ENCODE data around the gene ST3GAL6.

The ST3GAL6 gene

GRCh38 chr3:98743071-98743470 is 20.1 kb upstream of the ST3GAL6 start:
- Histone ChIP-seq H3K4me3 (ENCODE audit: severe bottlenecking) (no peak overlapping the region), H3K27me3 (ENCODE audit: insufficient read depth, poor library complexity, severe bottlenecking) (no peaks in the 10 kb centered on the region), H3K27ac (ENCODE audit: poor library complexity, severe bottlenecking) (no peak overlapping the region), H3K36me3 (ENCODE audit: low read depth) (no peaks in the 10 kb centered on the region), H3K4me1 (ENCODE audit: insufficient read depth, poor library complexity, severe bottlenecking) (peaks cover 7% of the 10 kb centered on the region), H3K9me3 (ENCODE audit: severe bottlenecking) (no peaks in the 10 kb centered on the region)
- DNase-seq (ENCODE audit: low spot score), result no peak
- no peak for TF ChIP-seq CTCF (IDR thresholded peaks at IDR 0.05; ENCODE audit: poor library complexity, severe bottlenecking)
- ATAC-seq (ENCODE audit: low read depth), result no peak

- Histone ChIP-seq H3K4me3 (ENCODE audit: severe bottlenecking) (no peak overlapping the region), H3K27ac (ENCODE audit: poor library complexity, severe bottlenecking) (no peak overlapping the region), H3K27me3 (ENCODE audit: insufficient read depth, poor library complexity, severe bottlenecking) (no peaks in the 10 kb centered on the region), H3K4me1 (ENCODE audit: insufficient read depth, poor library complexity, severe bottlenecking) (peaks cover 7% of the 10 kb centered on the region), H3K36me3 (ENCODE audit: low read depth) (no peaks in the 10 kb centered on the region), H3K9me3 (ENCODE audit: severe bottlenecking) (no peaks in the 10 kb centered on the region)
- no peak for TF ChIP-seq CTCF (IDR thresholded peaks at IDR 0.05; ENCODE audit: poor library complexity, severe bottlenecking)
- no peak for DNase-seq (ENCODE audit: low spot score)
- ATAC-seq (ENCODE audit: low read depth), result no peak
Measured at GRCh38 chr3:98744283-98744682, 18.9 kb upstream of the ST3GAL6 start.

- H3K36me3 ChIP-seq (ENCODE audit: low read depth), result no peaks in the 10 kb centered on the region
- H3K27ac ChIP-seq (ENCODE audit: poor library complexity, severe bottlenecking), result no peak overlapping the region
- H3K9me3 ChIP-seq (ENCODE audit: severe bottlenecking), result no peaks in the 10 kb centered on the region
- no peak overlapping the region for H3K4me3 ChIP-seq (ENCODE audit: severe bottlenecking)
- H3K27me3 ChIP-seq (ENCODE audit: insufficient read depth, poor library complexity, severe bottlenecking), result no peaks in the 10 kb centered on the region
- no peak for DNase-seq (ENCODE audit: low spot score)
- no peak for TF ChIP-seq CTCF (IDR thresholded peaks at IDR 0.05; ENCODE audit: poor library complexity, severe bottlenecking)
- H3K4me1 ChIP-seq (ENCODE audit: insufficient read depth, poor library complexity, severe bottlenecking), result peaks cover 7% of the 10 kb centered on the region
- no peak for ATAC-seq (ENCODE audit: low read depth)
Measured at GRCh38 chr3:98745718-98746117, 17.4 kb upstream of the ST3GAL6 start.

GRCh38 chr3:98746122-98746521 is 17.0 kb upstream of the ST3GAL6 start:
- H3K4me3 ChIP-seq (ENCODE audit: severe bottlenecking), result no peak overlapping the region
- DNase-seq (ENCODE audit: low spot score) (no peak), ATAC-seq (ENCODE audit: low read depth) (no peak)
- H3K27me3 ChIP-seq (ENCODE audit: insufficient read depth, poor library complexity, severe bottlenecking), result no peaks in the 10 kb centered on the region
- no peak overlapping the region for H3K27ac ChIP-seq (ENCODE audit: poor library complexity, severe bottlenecking)
- TF ChIP-seq CTCF (IDR thresholded peaks at IDR 0.05; ENCODE audit: poor library complexity, severe bottlenecking), result no peak
- H3K4me1 ChIP-seq (ENCODE audit: insufficient read depth, poor library complexity, severe bottlenecking), result peaks cover 6% of the 10 kb centered on the region
- no peaks in the 10 kb centered on the region for H3K9me3 ChIP-seq (ENCODE audit: severe bottlenecking)
- no peaks in the 10 kb centered on the region for H3K36me3 ChIP-seq (ENCODE audit: low read depth)

- no peak overlapping the region for H3K27ac ChIP-seq (ENCODE audit: poor library complexity, severe bottlenecking)
- H3K4me3 ChIP-seq (ENCODE audit: severe bottlenecking), result no peak overlapping the region
- no peak for ATAC-seq (ENCODE audit: low read depth)
- TF ChIP-seq CTCF (IDR thresholded peaks at IDR 0.05; ENCODE audit: poor library complexity, severe bottlenecking), result no peak
- no peaks in the 10 kb centered on the region for H3K27me3 ChIP-seq (ENCODE audit: insufficient read depth, poor library complexity, severe bottlenecking)
- no peaks in the 10 kb centered on the region for H3K4me1 ChIP-seq (ENCODE audit: insufficient read depth, poor library complexity, severe bottlenecking)
- DNase-seq (ENCODE audit: low spot score), result no peak
- H3K9me3 ChIP-seq (ENCODE audit: severe bottlenecking), result no peaks in the 10 kb centered on the region
- no peaks in the 10 kb centered on the region for H3K36me3 ChIP-seq (ENCODE audit: low read depth)
Measured at GRCh38 chr3:98746882-98747281, 16.3 kb upstream of the ST3GAL6 start.

All from RWPE2 (cell line).